Measurements from ENCODE around the gene OR13C2.
"Not testable (repeated sequence)": the region's sequence is repeated elsewhere in the genome, so short reads cannot be mapped to it uniquely, and the experiment has no call there.

The OR13C2 gene

GRCh38 chr9:104605527-104605926 lies at the start of gene OR13C2:
Gene OR13C2 (minus strand): TSS chr9:104605627. CDS start chr9:104605627, 0 bp downstream.
- DNase-seq = not testable (repeated sequence)

DNA sequence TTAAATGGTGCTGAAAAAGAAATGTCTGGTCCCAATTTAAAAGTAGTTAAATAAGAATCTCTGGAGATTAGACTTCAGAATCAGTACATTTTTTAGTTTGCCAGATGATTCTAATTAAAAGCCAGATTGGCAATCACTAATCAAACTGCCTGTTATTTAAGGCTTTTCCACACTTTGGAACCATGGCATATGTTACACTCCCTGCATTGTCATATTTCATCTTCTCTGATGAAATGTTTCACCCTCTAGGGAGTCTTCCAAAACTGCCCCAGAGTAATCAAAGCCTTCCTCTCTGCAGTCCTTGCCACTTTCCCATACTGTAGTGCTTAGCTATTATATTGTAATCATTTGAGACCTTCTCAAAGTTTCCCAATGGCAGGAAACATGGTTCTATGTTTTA lies 30.0 kb upstream of the OR13C2 start:
- DNase-seq = no peak

DNA sequence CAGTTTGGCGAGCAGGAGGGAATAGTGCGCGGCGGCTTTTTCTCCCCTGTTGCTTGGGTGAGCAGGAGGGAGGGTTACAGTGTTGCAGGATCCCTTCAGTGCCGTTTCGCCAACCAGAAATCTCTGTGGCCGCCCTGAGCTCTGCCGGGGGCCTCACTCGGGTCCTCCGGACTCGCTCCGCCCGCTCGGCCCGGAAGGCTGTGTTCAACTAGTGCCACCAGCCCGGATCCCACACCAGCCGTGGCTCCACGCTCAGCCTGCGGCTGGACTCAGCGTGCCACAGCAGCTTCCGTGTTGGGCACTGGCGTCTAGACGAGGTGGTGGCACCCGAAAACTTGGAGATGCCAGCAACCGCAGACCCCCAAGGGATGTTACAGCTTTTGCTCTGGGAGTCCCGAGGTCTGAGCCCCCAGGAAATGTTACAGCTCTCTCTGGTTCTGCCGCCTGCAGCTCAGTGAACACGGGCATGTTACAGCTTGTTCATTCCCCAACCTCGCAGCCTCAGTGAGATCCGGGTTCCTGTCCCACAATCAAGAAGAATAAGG lies 28.6 kb upstream of the OR13C2 start:
- DNase-seq = no peak

DNA sequence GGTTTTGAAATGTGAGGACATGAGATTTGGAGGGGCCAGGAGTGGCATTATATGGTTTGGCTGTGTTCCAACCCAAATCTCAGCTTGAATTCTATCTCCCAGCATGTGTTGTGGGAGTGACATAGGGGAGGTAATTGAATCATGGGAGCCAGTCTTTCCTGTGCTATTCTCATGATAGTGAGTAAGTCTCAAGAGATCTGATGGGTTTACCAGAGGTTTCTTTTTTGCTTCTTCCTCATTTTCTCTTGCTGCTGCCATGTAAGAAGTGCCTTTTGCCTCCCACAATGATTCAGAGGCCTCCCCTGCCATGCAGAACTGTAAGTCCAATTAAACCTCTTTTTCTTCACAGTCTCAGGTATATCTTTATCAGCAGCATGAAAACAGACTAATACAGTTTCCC lies 20.5 kb upstream of the OR13C2 start:
- not testable (repeated sequence) for DNase-seq

DNA sequence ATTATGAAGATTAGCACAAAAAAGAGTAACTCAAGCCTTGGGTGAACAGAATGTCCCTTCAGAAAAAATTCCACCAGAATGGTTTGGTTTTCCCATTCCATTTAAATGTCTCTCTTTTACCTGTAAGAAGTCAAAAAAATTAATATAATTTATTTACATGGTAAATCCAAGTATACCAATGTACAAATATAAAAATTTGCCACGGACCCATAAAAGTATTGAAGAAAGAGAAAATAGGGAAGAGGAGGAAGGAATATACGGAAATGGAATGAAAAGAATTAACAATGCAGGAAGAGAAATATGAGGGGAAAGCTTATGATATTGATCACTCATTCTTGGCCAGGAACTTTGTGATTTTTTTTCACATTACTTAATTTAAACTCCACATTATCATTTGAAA lies 12.7 kb upstream of the OR13C2 start, which contains the start of gene OR13C9:
OR13C9 (minus strand) TSS at position 101 of the 400 bp plus-strand sequence; CDS start at position 101, 0 bp downstream.
- DNase-seq = no peak

DNA sequence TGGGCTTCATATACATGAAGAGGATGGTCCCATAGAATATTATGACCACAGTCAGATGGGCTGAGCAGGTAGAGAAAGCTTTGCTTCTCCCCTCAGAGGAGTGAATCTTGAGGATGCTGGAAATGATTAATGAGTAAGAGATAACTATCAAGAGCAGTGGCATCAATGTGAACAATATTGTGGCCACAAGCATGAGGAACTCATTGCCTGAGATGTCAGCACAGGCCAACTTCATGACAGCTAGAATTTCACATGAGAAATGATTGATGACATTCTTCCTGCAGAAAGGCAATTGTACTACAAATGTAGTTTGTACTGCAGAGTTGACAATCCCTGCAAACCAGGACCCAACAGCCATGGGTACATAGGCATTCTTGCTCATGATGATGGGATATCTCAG lies 12.0 kb upstream of the OR13C2 start:
- no peak for DNase-seq

GRCh38 chr9:104611213-104611612 lies 5.8 kb upstream of the OR13C2 start:
- DNase-seq = no peak

- no peak for DNase-seq
Observed at GRCh38 chr9:104608336-104608735, 2.9 kb upstream of the OR13C2 start.

- no peak for DNase-seq
Observed at GRCh38 chr9:104606152-104606551, 725 bp upstream of the OR13C2 start.

GRCh38 chr9:104604801-104605200 lies 626 bp downstream of the OR13C2 start:
- no peak for DNase-seq

GRCh38 chr9:104599313-104599712 lies 6.1 kb downstream of the OR13C2 start, which contains the start of gene OR13C5:
Gene OR13C5 (minus strand): TSS chr9:104599413. CDS start chr9:104599413, 0 bp downstream.
- DNase-seq = not testable (repeated sequence)

DNA sequence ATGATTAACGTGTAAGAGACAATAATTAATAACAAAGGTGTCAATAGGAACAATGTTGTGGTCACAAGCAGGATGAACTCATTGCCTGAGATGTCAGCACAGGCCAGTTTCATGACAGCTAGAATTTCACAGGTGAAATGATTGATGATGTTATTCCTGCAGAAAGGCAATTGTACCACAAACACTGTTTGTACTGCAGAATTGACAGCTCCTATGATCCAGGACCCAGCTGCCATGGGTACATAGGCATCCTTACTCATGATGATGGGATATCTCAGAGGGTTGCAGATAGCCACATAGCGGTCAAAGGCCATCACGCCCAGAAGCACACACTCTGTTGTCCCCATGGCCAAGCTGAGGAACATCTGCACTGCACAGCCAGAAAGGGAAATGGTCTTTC lies 6.7 kb downstream of the OR13C2 start:
- DNase-seq = not testable (repeated sequence)

- DNase-seq = no peak
Observed at GRCh38 chr9:104589626-104590025, 15.8 kb downstream of the OR13C2 start.

GRCh38 chr9:104586496-104587180 lies 18.8 kb downstream of the OR13C2 start:
- DNase-seq = no peak

GRCh38 chr9:104580562-104580961 lies 24.9 kb downstream of the OR13C2 start:
- DNase-seq = no peak

GRCh38 chr9:104577263-104577662 lies 28.2 kb downstream of the OR13C2 start:
- no peak for DNase-seq

DNA sequence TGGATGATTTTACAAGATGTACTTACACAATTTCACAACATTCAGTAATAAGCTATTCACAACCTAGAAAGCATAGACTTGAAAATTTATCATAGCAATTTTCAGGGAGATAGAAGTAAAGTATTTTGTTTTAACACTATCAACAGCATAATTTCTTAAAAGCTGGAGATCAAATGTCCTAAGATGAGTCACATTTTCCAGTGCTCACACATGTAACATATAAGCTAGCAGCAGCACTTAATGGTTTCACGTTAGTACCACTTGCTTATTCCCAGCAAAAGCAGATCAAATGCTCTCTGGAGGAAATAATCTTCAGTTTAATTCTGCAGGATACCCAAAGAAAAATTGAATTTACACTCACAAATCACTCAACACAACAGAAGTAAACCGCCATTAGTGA lies 30.0 kb downstream of the OR13C2 start:
- DNase-seq = no peak

DNA sequence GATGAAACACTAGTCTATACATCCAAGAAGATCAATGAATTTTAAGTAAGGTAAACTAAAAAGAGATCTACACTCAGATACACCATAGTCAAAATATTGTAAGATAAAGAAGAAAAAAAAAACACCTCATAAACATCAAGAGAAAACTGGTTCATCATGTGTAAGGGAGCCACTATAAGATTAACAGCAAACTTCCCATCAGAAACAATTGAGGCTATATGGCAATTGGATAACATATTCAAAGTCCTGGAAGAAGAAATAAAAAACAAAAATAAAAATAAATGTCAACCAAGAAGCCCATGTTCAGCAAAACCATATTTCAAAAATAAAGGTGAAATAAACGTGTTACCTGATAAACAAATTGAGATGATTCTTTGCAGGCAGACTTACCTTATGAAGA lies 32.8 kb downstream of the OR13C2 start:
- no peak for DNase-seq

DNA sequence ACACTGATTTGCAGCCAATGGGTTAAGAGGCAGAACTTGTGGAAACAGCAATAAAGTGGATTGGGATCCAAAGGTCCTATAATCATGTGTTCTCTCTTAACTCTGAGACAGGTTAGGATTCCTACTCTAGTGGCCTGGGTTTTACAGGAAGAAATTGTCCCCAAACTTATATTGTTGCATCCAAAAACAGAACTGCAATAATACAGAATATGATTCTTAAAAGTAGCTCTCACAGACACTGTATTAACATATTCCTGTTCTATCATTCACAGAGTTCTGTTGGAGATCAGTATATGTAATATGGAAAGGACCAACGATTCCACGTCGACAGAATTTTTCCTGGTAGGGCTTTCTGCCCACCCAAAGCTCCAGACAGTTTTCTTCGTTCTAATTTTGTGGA lies 36.6 kb downstream of the OR13C2 start, which contains the start of gene OR13C8:
OR13C8 (plus strand) TSS at position 301 of the 400 bp plus-strand sequence; CDS start at position 301, 0 bp downstream.
- DNase-seq = no peak

GRCh38 chr9:104564358-104564757 lies 41.1 kb downstream of the OR13C2 start:
- no peak for DNase-seq

DNA sequence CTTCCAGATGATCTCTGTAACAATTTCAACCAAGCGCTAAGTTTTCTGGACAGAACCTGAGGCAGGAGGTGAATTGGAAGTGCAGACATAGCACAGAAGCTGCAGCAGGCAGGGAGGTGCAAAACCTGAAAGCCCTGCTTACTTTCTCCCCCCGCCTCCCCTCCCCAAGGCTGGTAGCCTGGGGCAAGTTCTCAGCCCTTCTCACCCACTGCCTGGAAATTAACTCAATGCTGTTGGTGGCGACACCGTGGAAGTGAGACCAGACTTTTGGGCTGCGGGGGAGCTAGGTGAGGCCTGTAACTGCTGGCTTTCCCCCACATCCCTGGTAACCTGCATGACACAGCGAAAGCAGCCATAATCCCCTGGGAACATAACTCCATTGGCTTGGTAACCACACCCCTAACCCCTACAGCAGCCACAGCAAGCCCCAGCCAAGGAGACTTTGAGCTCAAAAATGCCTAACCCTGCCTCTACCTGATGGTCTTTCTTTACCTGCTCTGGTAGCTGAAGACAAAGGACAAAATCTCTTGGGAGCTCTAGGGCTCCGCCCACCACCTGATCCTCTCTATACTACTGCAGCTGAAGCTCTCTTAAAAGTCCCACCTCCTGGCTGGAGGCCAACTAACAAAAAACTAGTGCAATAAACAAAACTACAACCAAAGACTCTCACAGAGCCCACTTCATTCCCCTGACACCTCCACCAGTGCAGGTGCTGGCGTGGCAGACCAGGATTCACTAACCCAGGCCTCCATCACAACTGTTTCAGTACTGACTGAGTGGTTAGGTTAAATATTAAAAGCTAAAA lies 48.4 kb downstream of the OR13C2 start:
- no peak for DNase-seq

GRCh38 chr9:104555521-104555920 lies 49.9 kb downstream of the OR13C2 start:
- no peak for DNase-seq
